Upper lobe of right lung (tissue), 1 donor: ENCODE measurements around the gene MEIS2. TPM values are rescaled to one million over a fixed set of nuclear protein-coding genes. Genes with fewer than 3 reads are reported as not detected.

Source experiments
- ATAC-seq: fragments of 200-7000 bp; cut with Tn5 transposase; one replicate; pipeline ENCODE4 v1.9.1; 2020; ENCODE audit warnings: mild to moderate bottlenecking, moderate library complexity
- DNase-seq: peaks from one replicate; pipeline ENCODE4 v3.0.0-alpha.2; 2020
- H3K27ac ChIP-seq: fragments of 200-600 bp; one replicate; pipeline ENCODE4 v1.8.0; 2022
- H3K27me3 ChIP-seq: fragments of 200-600 bp; one replicate; pipeline ENCODE4 v1.8.0; 2022; ENCODE audit warnings: mild to moderate bottlenecking
- H3K36me3 ChIP-seq: fragments of 200-600 bp; one replicate; pipeline ENCODE4 v1.8.0; 2022
- H3K4me1 ChIP-seq: fragments of 200-600 bp; one replicate; pipeline ENCODE4 v1.8.0; 2022
- H3K4me3 ChIP-seq: fragments of 200-600 bp; one replicate; pipeline ENCODE4 v1.8.0; 2022; ENCODE audit warnings: mild to moderate bottlenecking
- H3K9me3 ChIP-seq: fragments of 200-600 bp; one replicate; pipeline ENCODE4 v1.8.0; 2022
- CTCF ChIP-seq: fragments of 200-600 bp; IDR thresholded peaks from one replicate; pipeline ENCODE4 v1.8.0; 2022; ENCODE audit warnings: antibody characterized with exemption
- intact Hi-C: fragments of 100-400 bp; cut with DNase I; formaldehyde crosslinking; loops from one replicate; pipeline ENCODE4 v1.11.0; 2022
- total RNA-seq: library from RNA; stranded (reverse); fragmentation: NEBNext Ultra II Directional; extraction: Animal tissue kit (Norgen Biotek cat#: 25700); gene quantifications from one replicate; pipeline ENCODE4 v1.2.1, GENCODE V29; 2021
- donor health status: DM: no; HTN: yes; CAD: no; lungs with severe emphysema.

MEIS2 gene
- total RNA-seq, 1 donor from 2014 or later, result 26.7 TPM

- peak overlapping the region; percentile 9 for H3K4me3 ChIP-seq
- ATAC-seq (peak; percentile 76), DNase-seq (no peak)
- H3K9me3 ChIP-seq, result no peaks in the 10 kb centered on the region
- peaks cover 28% of the 10 kb centered on the region for H3K4me1 ChIP-seq
- no peak for TF ChIP-seq CTCF
- no peaks in the 10 kb centered on the region for H3K27me3 ChIP-seq
- intact Hi-C loops, result no loop called here
- peak overlapping the region; percentile 58 for H3K27ac ChIP-seq
- no peaks in the 10 kb centered on the region for H3K36me3 ChIP-seq
Measured at GRCh38 chr15:37019479-37020433, 80.6 kb downstream of the MEIS2 start.

- no peak for ATAC-seq
- DNase-seq, result no peak
- no peaks in the 10 kb centered on the region for H3K27me3 ChIP-seq
- no peak overlapping the region for H3K27ac ChIP-seq
- intact Hi-C loops, result no loop called here
- no peaks in the 10 kb centered on the region for H3K36me3 ChIP-seq
- H3K9me3 ChIP-seq, result no peaks in the 10 kb centered on the region
- peaks cover 28% of the 10 kb centered on the region for H3K4me1 ChIP-seq
- H3K4me3 ChIP-seq, result no peak overlapping the region
- no peak for TF ChIP-seq CTCF
Measured at GRCh38 chr15:37017031-37017625, 83.2 kb downstream of the MEIS2 start.

- DNase-seq, result no peak
- Histone ChIP-seq H3K4me1 (peaks cover 27% of the 10 kb centered on the region), H3K27me3 (no peaks in the 10 kb centered on the region), H3K36me3 (no peaks in the 10 kb centered on the region), H3K9me3 (no peaks in the 10 kb centered on the region), H3K27ac (peak overlapping the region; percentile 3), H3K4me3 (peak overlapping the region; percentile 7)
- intact Hi-C loops, result no loop called here
- no peak for ATAC-seq
- no peak for TF ChIP-seq CTCF
Measured at GRCh38 chr15:37016231-37016630, 84.1 kb downstream of the MEIS2 start.

GRCh38 chr15:37015451-37015850, 84.9 kb downstream of the MEIS2 start:
- no peaks in the 10 kb centered on the region for H3K36me3 ChIP-seq
- H3K27ac ChIP-seq, result no peak overlapping the region
- peaks cover 20% of the 10 kb centered on the region for H3K4me1 ChIP-seq
- ATAC-seq, result no peak
- DNase-seq, result no peak
- no peaks in the 10 kb centered on the region for H3K27me3 ChIP-seq
- no peak for TF ChIP-seq CTCF
- H3K4me3 ChIP-seq, result no peak overlapping the region
- intact Hi-C loops, result no loop called here
- H3K9me3 ChIP-seq, result no peaks in the 10 kb centered on the region

- intact Hi-C loops, result no loop called here
- DNase-seq, result no peak
- no peaks in the 10 kb centered on the region for H3K36me3 ChIP-seq
- TF ChIP-seq CTCF, result no peak
- no peak for ATAC-seq
- no peaks in the 10 kb centered on the region for H3K27me3 ChIP-seq
- H3K27ac ChIP-seq, result no peak overlapping the region
- no peak overlapping the region for H3K4me3 ChIP-seq
- peaks cover 16% of the 10 kb centered on the region for H3K4me1 ChIP-seq
- H3K9me3 ChIP-seq, result no peaks in the 10 kb centered on the region
Measured at GRCh38 chr15:37015035-37015434, 85.3 kb downstream of the MEIS2 start.
